Measurements from ENCODE around the gene SIM2.

DNA sequence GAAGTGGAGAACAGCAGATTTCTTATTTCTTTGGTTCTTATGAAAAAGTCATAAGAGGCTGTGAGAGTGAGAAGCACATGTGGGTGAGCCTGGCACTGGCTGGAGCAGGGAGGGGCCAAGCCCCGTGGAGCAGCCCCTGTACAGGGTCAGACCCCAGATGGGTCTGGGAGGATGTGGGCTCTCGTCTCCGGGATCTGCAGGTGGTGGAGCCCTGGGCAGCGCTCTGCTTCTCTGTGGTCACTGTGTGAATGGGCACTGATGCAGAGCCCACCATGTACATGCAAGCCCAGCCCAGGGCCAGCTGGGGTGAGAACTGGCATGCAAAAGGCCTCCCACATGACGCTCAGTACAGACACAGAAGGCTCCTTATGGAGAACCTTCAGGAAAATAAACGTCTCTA, 67.6 kb downstream of the SIM2 start:
- TF ChIP-seq, protein P1, sequence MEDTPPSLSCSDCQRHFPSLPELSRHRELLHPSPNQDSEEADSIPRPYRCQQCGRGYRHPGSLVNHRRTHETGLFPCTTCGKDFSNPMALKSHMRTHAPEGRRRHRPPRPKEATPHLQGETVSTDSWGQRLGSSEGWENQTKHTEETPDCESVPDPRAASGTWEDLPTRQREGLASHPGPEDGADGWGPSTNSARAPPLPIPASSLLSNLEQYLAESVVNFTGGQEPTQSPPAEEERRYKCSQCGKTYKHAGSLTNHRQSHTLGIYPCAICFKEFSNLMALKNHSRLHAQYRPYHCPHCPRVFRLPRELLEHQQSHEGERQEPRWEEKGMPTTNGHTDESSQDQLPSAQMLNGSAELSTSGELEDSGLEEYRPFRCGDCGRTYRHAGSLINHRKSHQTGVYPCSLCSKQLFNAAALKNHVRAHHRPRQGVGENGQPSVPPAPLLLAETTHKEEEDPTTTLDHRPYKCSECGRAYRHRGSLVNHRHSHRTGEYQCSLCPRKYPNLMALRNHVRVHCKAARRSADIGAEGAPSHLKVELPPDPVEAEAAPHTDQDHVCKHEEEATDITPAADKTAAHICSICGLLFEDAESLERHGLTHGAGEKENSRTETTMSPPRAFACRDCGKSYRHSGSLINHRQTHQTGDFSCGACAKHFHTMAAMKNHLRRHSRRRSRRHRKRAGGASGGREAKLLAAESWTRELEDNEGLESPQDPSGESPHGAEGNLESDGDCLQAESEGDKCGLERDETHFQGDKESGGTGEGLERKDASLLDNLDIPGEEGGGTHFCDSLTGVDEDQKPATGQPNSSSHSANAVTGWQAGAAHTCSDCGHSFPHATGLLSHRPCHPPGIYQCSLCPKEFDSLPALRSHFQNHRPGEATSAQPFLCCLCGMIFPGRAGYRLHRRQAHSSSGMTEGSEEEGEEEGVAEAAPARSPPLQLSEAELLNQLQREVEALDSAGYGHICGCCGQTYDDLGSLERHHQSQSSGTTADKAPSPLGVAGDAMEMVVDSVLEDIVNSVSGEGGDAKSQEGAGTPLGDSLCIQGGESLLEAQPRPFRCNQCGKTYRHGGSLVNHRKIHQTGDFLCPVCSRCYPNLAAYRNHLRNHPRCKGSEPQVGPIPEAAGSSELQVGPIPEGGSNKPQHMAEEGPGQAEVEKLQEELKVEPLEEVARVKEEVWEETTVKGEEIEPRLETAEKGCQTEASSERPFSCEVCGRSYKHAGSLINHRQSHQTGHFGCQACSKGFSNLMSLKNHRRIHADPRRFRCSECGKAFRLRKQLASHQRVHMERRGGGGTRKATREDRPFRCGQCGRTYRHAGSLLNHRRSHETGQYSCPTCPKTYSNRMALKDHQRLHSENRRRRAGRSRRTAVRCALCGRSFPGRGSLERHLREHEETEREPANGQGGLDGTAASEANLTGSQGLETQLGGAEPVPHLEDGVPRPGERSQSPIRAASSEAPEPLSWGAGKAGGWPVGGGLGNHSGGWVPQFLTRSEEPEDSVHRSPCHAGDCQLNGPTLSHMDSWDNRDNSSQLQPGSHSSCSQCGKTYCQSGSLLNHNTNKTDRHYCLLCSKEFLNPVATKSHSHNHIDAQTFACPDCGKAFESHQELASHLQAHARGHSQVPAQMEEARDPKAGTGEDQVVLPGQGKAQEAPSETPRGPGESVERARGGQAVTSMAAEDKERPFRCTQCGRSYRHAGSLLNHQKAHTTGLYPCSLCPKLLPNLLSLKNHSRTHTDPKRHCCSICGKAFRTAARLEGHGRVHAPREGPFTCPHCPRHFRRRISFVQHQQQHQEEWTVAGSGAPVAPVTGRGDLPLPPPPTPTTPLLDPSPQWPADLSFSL (CRISPR knock-in tag; IDR thresholded peaks at IDR 0.05), result no peak
- TF ChIP-seq POLR2A (IDR thresholded peaks at IDR 0.05; ENCODE audit: insufficient read depth in 1 of 2, low read depth in 2 of 2, low read length in 2 of 2) (no peak), CTCF (CRISPR knock-in tag; IDR thresholded peaks at IDR 0.05) (no peak), NCOA1 (CRISPR knock-in tag; IDR thresholded peaks at IDR 0.05) (no peak), HMG20A (CRISPR knock-in tag; IDR thresholded peaks at IDR 0.05; ENCODE audit: borderline replicate concordance) (no peak), ZNF362 (CRISPR knock-in tag; IDR thresholded peaks at IDR 0.05; ENCODE audit: borderline replicate concordance) (no peak), ZNF720 (CRISPR knock-in tag; IDR thresholded peaks at IDR 0.05) (no peak), JUND (CRISPR knock-in tag; IDR thresholded peaks at IDR 0.05) (no peak), CBX5 (CRISPR knock-in tag; IDR thresholded peaks at IDR 0.05; ENCODE audit: borderline replicate concordance) (no peak), CBX2 (IDR thresholded peaks at IDR 0.05; ENCODE audit: low read depth, low read length) (no peak), CBX2 (CRISPR knock-in tag; IDR thresholded peaks at IDR 0.05; ENCODE audit: low read depth) (no peak), NFIC (IDR thresholded peaks at IDR 0.05; ENCODE audit: low read length) (no peak), EZH2 (conservative IDR thresholded peaks at IDR 0.05; ENCODE audit: low read depth, low read length) (no peak)
- TF ChIP-seq, protein P2, sequence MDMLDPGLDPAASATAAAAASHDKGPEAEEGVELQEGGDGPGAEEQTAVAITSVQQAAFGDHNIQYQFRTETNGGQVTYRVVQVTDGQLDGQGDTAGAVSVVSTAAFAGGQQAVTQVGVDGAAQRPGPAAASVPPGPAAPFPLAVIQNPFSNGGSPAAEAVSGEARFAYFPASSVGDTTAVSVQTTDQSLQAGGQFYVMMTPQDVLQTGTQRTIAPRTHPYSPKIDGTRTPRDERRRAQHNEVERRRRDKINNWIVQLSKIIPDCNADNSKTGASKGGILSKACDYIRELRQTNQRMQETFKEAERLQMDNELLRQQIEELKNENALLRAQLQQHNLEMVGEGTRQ (IDR thresholded peaks at IDR 0.05; ENCODE audit: low read depth, low read length), result no peak
- TF ChIP-seq, protein P2 (CRISPR knock-in tag; IDR thresholded peaks at IDR 0.05; ENCODE audit: borderline replicate concordance), result no peak

All from HepG2 (cell line).